Measurements from ENCODE around the gene GUCA2A. TPM values are rescaled to one million over a fixed set of nuclear protein-coding genes. Genes with fewer than 3 reads are reported as not detected.

Gene GUCA2A
- total RNA-seq, 1 experiment from 2014 or later, result not detected

DNA sequence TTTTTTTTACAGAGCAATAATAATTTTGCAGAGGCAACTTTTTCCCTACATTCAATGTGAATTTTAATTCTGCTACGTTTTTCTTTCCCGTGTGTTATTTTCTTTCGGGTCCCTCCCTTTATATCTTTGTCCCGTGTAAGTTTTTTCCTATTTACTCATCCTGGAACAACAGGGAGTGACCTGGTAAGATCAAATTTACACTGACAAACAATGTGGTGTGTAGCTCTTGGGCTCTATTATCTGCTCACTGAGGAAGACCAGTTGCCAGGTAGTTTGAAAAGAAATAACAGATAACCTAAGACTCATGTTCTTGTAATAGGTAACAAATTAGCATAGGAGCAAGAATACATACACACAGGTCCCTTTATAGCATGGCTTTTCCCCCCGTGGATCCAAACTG lies 33.7 kb upstream of the GUCA2A start:
- H4K20me1 ChIP-seq (ENCODE audit: control insufficient read depth, insufficient read depth, insufficient read length), result no peaks in the 10 kb centered on the region
- H3K4me3 Mint-ChIP-seq, result no peak overlapping the region
- no peak overlapping the region for H2AK5ac ChIP-seq (ENCODE audit: insufficient read length, low read length)
- H3K27me3 Mint-ChIP-seq (ENCODE audit: low read depth), result no peaks in the 10 kb centered on the region
- H4K91ac ChIP-seq (ENCODE audit: insufficient read length, low read depth, low read length), result no peak overlapping the region
- no peaks in the 10 kb centered on the region for H3K27me3 ChIP-seq (ENCODE audit: insufficient read depth, low read length)
- H4K5ac ChIP-seq (ENCODE audit: insufficient read length, low read depth, low read length), result no peak overlapping the region
- no peaks in the 10 kb centered on the region for H3K9me3 ChIP-seq (ENCODE audit: control insufficient read depth, low read depth, low read length)
- peaks cover 5 to 28% (median 18%) of the 10 kb centered on the region in 3 experiments; a peak in 6 of 7 replicates for H3K36me3 Mint-ChIP-seq (ENCODE audit: insufficient read depth in 1 of 3, low read depth in 3 of 3)
- H3K9me3 Mint-ChIP-seq, result no peaks in the 10 kb centered on the region
- no peak overlapping the region for H3K14ac ChIP-seq (ENCODE audit: insufficient read depth, low read length)
- H2AFZ ChIP-seq (ENCODE audit: low read length), result no peak overlapping the region
- H3K9ac ChIP-seq (ENCODE audit: extremely low read depth, insufficient read length, low read length), result no peak overlapping the region
- H3K23me2 ChIP-seq (ENCODE audit: insufficient read length, low read depth, low read length, poor library complexity, severe bottlenecking), result no peaks in the 10 kb centered on the region
- TF ChIP-seq, protein P1, sequence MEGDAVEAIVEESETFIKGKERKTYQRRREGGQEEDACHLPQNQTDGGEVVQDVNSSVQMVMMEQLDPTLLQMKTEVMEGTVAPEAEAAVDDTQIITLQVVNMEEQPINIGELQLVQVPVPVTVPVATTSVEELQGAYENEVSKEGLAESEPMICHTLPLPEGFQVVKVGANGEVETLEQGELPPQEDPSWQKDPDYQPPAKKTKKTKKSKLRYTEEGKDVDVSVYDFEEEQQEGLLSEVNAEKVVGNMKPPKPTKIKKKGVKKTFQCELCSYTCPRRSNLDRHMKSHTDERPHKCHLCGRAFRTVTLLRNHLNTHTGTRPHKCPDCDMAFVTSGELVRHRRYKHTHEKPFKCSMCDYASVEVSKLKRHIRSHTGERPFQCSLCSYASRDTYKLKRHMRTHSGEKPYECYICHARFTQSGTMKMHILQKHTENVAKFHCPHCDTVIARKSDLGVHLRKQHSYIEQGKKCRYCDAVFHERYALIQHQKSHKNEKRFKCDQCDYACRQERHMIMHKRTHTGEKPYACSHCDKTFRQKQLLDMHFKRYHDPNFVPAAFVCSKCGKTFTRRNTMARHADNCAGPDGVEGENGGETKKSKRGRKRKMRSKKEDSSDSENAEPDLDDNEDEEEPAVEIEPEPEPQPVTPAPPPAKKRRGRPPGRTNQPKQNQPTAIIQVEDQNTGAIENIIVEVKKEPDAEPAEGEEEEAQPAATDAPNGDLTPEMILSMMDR (conservative IDR thresholded peaks at IDR 0.05), result no peak
- H3K18ac ChIP-seq (ENCODE audit: insufficient read length, low read depth, low read length), result no peak overlapping the region
- WGBS (ENCODE audit: extremely low coverage, insufficient read length, low lambda C conversion rate), result no CpG with 5 or more reads among the region's 5 CpGs
- no peak overlapping the region for H3K4me2 ChIP-seq (ENCODE audit: insufficient read depth, insufficient read length, low read length)
- H2BK15ac ChIP-seq (ENCODE audit: low read depth, low read length), result no peak overlapping the region
- H3K4ac ChIP-seq (ENCODE audit: low read depth, low read length), result no peak overlapping the region
- H3K4me1 ChIP-seq (ENCODE audit: insufficient read depth, low read length), result no peaks in the 10 kb centered on the region
- H4K8ac ChIP-seq (replicated peaks; ENCODE audit: insufficient read length, low read depth, low read length), result no peak overlapping the region
- no peak overlapping the region for H2BK120ac ChIP-seq (ENCODE audit: low read depth, low read length, poor library complexity, severe bottlenecking)
- no peak overlapping the region for H3K27ac ChIP-seq (ENCODE audit: insufficient read length, low read depth, low read length)
- no peak overlapping the region for H3K23ac ChIP-seq (ENCODE audit: insufficient read length, low read depth, low read length)
- H2BK20ac ChIP-seq (ENCODE audit: low read depth, low read length, poor library complexity, severe bottlenecking), result no peak overlapping the region
- DNase-seq, result no peak
- no peak overlapping the region for H3T11ph ChIP-seq (ENCODE audit: low read length)
- no peak overlapping the region for H3K27ac Mint-ChIP-seq
- no peak overlapping the region for H2BK5ac ChIP-seq (ENCODE audit: insufficient read length, low read length)
- H3K79me2 ChIP-seq (ENCODE audit: insufficient read depth, low read length), result no peaks in the 10 kb centered on the region
- no peaks in the 10 kb centered on the region for H3K4me1 Mint-ChIP-seq
- H2BK12ac ChIP-seq (ENCODE audit: insufficient read length, low read depth, low read length), result no peak overlapping the region
- H3K79me1 ChIP-seq (ENCODE audit: insufficient read depth, low read depth, low read length, poor library complexity, severe bottlenecking), result no peaks in the 10 kb centered on the region
- no peak overlapping the region for H3K56ac ChIP-seq (ENCODE audit: insufficient read length, low read depth, low read length)

Measured in H9 (cell line).